Psoas muscle (tissue), 8 donors: Measurements from ENCODE around the gene SCCPDH. TPM values are rescaled to one million over a fixed set of nuclear protein-coding genes. Genes with fewer than 3 reads are reported as not detected.

Source experiments
- ATAC-seq, 4 donors: fragments of 200-7000 bp; cut with Tn5 transposase; one replicate each; pipeline ENCODE4 v1.9.1; 2020; ENCODE audit warnings: moderate library complexity in 3 of 4, mild to moderate bottlenecking in 2 of 4
- DNase-seq, 2 donors: peaks; one replicate each; pipeline ENCODE4 v3.0.0-alpha.2; 2020
- H3K27ac ChIP-seq: fragments of 200-600 bp; one replicate; pipeline ENCODE4 v1.8.0; 2022
- H3K27me3 ChIP-seq, 3 donors: fragments of 200-600 bp in 1 of 3; one replicate each; pipeline versions ENCODE4 v1.6.1 to v1.8.0; 2013 to 2022; ENCODE audit warnings: low read length in 2 of 3, mild to moderate bottlenecking in 2 of 3, moderate library complexity in 1 of 3; ENCODE audit not compliant: insufficient read depth in 3 of 3
- H3K36me3 ChIP-seq, 2 donors: fragments of 200-600 bp in 1 of 2; one replicate each; pipeline versions ENCODE4 v1.6.1 to v1.8.0; 2013 to 2022; ENCODE audit warnings: low read depth in 1 of 2, mild to moderate bottlenecking in 1 of 2, moderate library complexity in 1 of 2; ENCODE audit not compliant: insufficient read depth in 1 of 2
- H3K4me1 ChIP-seq: fragments of 200-600 bp; one replicate; pipeline ENCODE4 v1.8.0; 2022
- H3K4me3 ChIP-seq: fragments of 200-600 bp; one replicate; pipeline ENCODE4 v1.8.0; 2022; ENCODE audit warnings: mild to moderate bottlenecking
- H3K9me3 ChIP-seq: fragments of 200-600 bp; one replicate; pipeline ENCODE4 v1.8.0; 2022
- WGBS, 3 donors: extraction: QIAGEN DNeasy Blood & Tissue Kit; methylation state at CpG; one replicate each; pipeline versions ENCODE4 v1.1.6 to v1.1.7; 2013; 5-methylcytosine and 5-hydroxymethylcytosine counted together
- intact Hi-C, 2 donors: fragments of 100-400 bp; cut with DNase I; formaldehyde crosslinking; loops; one replicate each; pipeline versions ENCODE4 v1.11.0 to v1.14.2; 2022
- polyA plus RNA-seq, 3 donors: library from polyadenylated mRNA; stranded (reverse); fragments of 200-250 nt; gene quantifications; one replicate each; pipeline ENCODE4 v1.2.3, GENCODE V29; 2013
- total RNA-seq, 4 donors: library from RNA; stranded (reverse); fragmentation: NEBNext Ultra II Directional in 2 of 4; extraction: Animal tissue kit (Norgen Biotek cat#: 25700) in 2 of 4; gene quantifications; one replicate each; pipeline versions ENCODE4 v1.2.1 to v1.2.4, GENCODE V29; 2021 to 2023
- TF ChIP-seq, protein P1 (sequence below): fragments of 200-600 bp; IDR thresholded peaks from one replicate; pipeline ENCODE4 v1.8.0; 2022; ENCODE audit warnings: antibody characterized with exemption
- donor health status: healthy with polysubstance abuse.
- donor health status: DM: no; HTN: no; CAD: no; lungs with moderate emphysema.
- donor health status: Bipolar disorder and iron deficiency.
- donor health status: healthy.
- donor health status: DM: yes; HTN: yes; CAD: no.
- donor health status: DM: no; HTN: no; CAD: no.
- donor health status: DM: no; HTN: no; CAD: no.
- donor health status: DM: yes; HTN: yes; CAD: no.

The SCCPDH gene
- total and polyA plus RNA-seq, 7 donors: 22.6 to 50.8 (median 41.4) TPM

DNA sequence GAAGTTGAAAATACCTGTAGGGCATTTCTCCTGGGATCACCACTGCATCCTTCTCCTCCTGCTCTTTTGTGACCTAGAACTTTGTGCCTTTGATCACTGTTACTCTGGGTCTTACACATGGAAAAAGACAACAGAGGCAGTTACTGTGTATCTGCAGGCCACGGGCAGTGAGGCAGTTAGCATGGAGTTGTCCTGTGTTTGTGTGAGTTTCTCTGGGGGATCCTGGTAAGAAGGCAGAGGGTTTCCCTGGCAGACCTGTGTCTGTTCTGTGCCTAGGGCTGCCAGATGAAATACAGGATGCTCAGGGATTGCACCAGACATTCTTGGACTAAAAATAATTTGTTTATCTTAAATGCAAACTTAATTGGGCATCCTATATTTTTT lies 44.4 kb upstream of the SCCPDH start:
- no peak overlapping the region for H3K4me3 ChIP-seq
- DNase-seq: no peak
- TF ChIP-seq, protein P1, sequence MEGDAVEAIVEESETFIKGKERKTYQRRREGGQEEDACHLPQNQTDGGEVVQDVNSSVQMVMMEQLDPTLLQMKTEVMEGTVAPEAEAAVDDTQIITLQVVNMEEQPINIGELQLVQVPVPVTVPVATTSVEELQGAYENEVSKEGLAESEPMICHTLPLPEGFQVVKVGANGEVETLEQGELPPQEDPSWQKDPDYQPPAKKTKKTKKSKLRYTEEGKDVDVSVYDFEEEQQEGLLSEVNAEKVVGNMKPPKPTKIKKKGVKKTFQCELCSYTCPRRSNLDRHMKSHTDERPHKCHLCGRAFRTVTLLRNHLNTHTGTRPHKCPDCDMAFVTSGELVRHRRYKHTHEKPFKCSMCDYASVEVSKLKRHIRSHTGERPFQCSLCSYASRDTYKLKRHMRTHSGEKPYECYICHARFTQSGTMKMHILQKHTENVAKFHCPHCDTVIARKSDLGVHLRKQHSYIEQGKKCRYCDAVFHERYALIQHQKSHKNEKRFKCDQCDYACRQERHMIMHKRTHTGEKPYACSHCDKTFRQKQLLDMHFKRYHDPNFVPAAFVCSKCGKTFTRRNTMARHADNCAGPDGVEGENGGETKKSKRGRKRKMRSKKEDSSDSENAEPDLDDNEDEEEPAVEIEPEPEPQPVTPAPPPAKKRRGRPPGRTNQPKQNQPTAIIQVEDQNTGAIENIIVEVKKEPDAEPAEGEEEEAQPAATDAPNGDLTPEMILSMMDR: no peak
- WGBS, 3 donors: 25 to 43% (median 33%) methylated on average over 1 of the region's 1 CpG
- ATAC-seq: peak in 1 of 4 donors; percentile 23
- no peaks in the 10 kb centered on the region for H3K27me3 ChIP-seq
- peaks cover 17% of the 10 kb centered on the region for H3K4me1 ChIP-seq
- intact Hi-C loops: no loop called here
- H3K27ac ChIP-seq: no peak overlapping the region
- no peaks in the 10 kb centered on the region for H3K9me3 ChIP-seq
- no peaks in the 10 kb centered on the region for H3K36me3 ChIP-seq

DNA sequence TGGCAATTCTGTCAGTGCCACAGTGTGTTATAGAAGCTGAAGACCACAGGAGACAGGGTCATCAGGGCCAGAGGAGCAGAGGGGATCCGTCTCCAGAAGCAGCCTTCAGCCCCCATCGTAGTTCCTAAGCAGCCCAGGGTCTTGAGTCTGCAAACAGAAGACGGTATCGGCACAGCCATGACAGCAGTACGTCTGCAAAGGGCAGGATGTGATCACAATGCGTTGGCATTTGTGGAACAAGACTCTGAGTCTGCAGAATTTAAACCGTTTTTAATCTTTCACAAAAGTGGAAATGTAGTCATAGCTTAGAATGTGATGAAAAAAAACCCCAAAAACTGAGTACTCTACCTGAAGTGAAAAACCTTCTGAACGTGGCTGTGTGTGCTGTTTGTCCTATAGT lies 44.0 kb upstream of the SCCPDH start:
- H3K4me3 ChIP-seq: peak overlapping the region; percentile 27
- WGBS, 3 donors: 36 to 47% (median 39%) methylated on average over 8 of the region's 8 CpGs
- no peaks in the 10 kb centered on the region for H3K27me3 ChIP-seq
- no peaks in the 10 kb centered on the region for H3K9me3 ChIP-seq
- intact Hi-C loops: no loop called here
- peaks cover 17% of the 10 kb centered on the region for H3K4me1 ChIP-seq
- no peaks in the 10 kb centered on the region for H3K36me3 ChIP-seq
- H3K27ac ChIP-seq: no peak overlapping the region
- ATAC-seq: peak in 2 of 4 donors; percentile 32 to 53
- TF ChIP-seq, protein P1: no peak
- DNase-seq: no peak

DNA sequence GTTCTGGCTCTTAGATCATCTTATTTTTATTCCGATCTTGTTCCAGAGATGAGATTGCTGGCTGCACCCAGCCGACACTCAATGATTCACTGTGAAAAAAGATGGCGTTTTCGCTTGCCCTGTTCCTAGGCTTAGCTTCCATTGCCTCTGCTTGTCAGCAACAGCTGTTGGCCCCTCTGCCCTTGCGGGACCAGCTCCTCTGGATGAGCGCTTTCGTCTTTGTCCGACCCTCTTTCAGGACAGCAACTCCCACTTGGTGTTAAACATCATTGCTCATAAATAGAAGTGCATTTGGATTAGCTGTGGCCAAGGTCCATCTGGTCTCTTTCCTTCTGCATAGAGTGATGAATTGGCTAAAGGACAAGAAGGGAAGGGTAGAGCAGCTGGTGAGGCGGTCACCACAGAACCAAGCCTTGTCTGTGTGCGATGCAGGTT lies 43.5 kb upstream of the SCCPDH start:
- Histone ChIP-seq H3K4me3 (peak overlapping the region; percentile 27), H3K27ac (no peak overlapping the region), H3K36me3 (no peaks in the 10 kb centered on the region), H3K4me1 (peaks cover 17% of the 10 kb centered on the region), H3K9me3 (no peaks in the 10 kb centered on the region), H3K27me3 (no peaks in the 10 kb centered on the region)
- WGBS, 3 donors: 22 to 35% (median 26%) methylated on average over 10 of the region's 10 CpGs
- ATAC-seq: peak; percentile 59 to 74 (median 64)
- intact Hi-C loops: no loop called here
- DNase-seq: no peak
- TF ChIP-seq, protein P1: no peak

DNA sequence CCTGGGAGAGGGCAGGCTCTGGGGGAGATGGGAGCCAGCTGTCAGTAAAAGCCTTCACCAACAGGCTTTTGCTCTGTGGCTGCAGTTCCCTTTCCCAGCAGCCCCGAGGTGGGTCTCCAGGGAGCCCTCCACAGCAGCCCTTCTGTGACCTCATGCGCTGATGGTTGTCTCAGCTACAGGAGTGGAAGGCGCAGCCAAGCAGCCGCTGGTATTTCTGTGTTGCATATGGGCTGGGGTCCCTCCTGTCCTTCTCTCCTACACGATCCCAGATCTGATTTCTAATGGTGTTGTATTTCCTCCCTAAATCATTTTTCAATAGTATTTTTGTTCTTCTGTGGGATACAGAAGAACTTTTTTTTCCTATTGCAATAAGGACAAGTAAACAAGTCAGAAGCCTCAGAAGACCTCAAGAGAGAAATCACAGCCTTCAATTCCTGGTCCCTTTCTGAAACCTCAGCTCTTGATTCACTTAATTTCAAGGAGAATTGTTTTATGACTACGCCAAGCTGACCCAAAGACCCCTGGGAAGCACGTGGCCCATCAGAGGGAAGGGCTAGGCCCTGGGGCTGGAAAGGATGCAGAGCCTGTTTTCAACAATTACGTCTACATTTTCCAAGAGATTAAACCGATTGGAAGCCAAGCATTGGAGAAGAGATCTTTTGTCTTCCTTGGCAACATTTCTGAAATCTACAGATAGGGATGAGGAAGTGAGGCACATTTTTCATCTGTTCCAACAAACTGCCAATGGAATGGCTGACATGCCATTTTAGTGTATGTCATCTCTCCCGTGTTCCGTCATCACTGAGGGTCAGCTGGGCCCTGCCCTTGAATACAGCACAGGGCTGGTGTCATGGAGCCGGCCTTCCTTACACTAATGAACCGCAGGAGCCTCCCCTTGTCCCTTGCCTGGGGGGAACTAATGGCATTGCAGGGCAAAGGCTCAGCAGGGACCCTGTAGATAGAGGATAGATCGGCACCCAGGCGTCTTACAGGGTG lies 42.0 kb upstream of the SCCPDH start:
- Histone ChIP-seq H3K4me1 (peaks cover 17% of the 10 kb centered on the region), H3K9me3 (no peaks in the 10 kb centered on the region), H3K27ac (peak overlapping the region; percentile 30), H3K4me3 (no peak overlapping the region), H3K36me3 (no peaks in the 10 kb centered on the region), H3K27me3 (no peaks in the 10 kb centered on the region)
- ATAC-seq (no peak), DNase-seq (peak in 1 of 2 donors; percentile 74)
- 57 to 65% (median 61%) methylated on average over 15 of the region's 15 CpGs for WGBS, 3 donors
- TF ChIP-seq, protein P1: no peak
- intact Hi-C loops: no loop called here
